GM23248 (cell line): ENCODE data around the gene ANKRD62. TPM values are rescaled to one million over a fixed set of nuclear protein-coding genes. Genes with fewer than 3 reads are reported as not detected.

Source experiments
- DNase-seq: peaks from one replicate; pipeline ENCODE4 v3.0.0-alpha.2; 2015
- H2AFZ ChIP-seq: fragments of 200-600 bp; sonication (generic); 2 replicates; pipeline ENCODE4 v1.6.1; 2016; ENCODE audit warnings: antibody characterized with exemption
- H3F3A ChIP-seq: fragments of 200-600 bp; sonication (generic); 2 replicates; pipeline ENCODE4 v1.6.1; 2016; ENCODE audit warnings: mild to moderate bottlenecking, antibody characterized with exemption, mixed run types; ENCODE audit not compliant: insufficient read depth
- H3K27ac ChIP-seq: fragments of 200-600 bp; sonication (generic); 2 replicates; pipeline ENCODE4 v1.5.1; 2016; ENCODE audit warnings: mild to moderate bottlenecking
- H3K27me3 ChIP-seq: fragments of 200-600 bp; sonication (generic); replicated peaks from 2 replicates; pipeline ENCODE4 v1.6.1; 2016; ENCODE audit warnings: mild to moderate bottlenecking; ENCODE audit not compliant: insufficient read depth
- H3K36me3 ChIP-seq: fragments of 200-600 bp; sonication (generic); 2 replicates; pipeline ENCODE4 v1.6.1; 2016; ENCODE audit warnings: low read depth, mild to moderate bottlenecking
- H3K4me1 ChIP-seq: fragments of 200-600 bp; sonication (generic); 2 replicates; pipeline ENCODE4 v1.6.1; 2016; ENCODE audit warnings: mild to moderate bottlenecking; ENCODE audit not compliant: insufficient read depth
- H3K4me2 ChIP-seq: fragments of 200-600 bp; sonication (generic); one replicate; pipeline ENCODE4 v1.6.1; 2016; ENCODE audit warnings: mild to moderate bottlenecking; ENCODE audit not compliant: unreplicated experiment
- H3K4me3 ChIP-seq: fragments of 200-600 bp; sonication (generic); 2 replicates; pipeline ENCODE4 v1.5.1; 2016; ENCODE audit warnings: mild to moderate bottlenecking
- H3K79me2 ChIP-seq: fragments of 200-600 bp; sonication (generic); 2 replicates; pipeline ENCODE4 v1.6.1; 2016; ENCODE audit warnings: mild to moderate bottlenecking; ENCODE audit not compliant: insufficient read depth
- H3K9ac ChIP-seq: fragments of 200-600 bp; sonication (generic); 2 replicates; pipeline ENCODE4 v1.6.1; 2016; ENCODE audit warnings: mild to moderate bottlenecking
- H3K9me2 ChIP-seq: fragments of 200-600 bp; sonication (generic); 2 replicates; pipeline ENCODE4 v1.6.1; 2016; ENCODE audit warnings: mixed run types, mild to moderate bottlenecking, moderate library complexity; ENCODE audit not compliant: insufficient read depth
- H3K9me3 ChIP-seq: fragments of 200-600 bp; sonication (generic); one replicate; pipeline ENCODE4 v1.6.1; 2017; ENCODE audit warnings: low read depth
- H4K20me1 ChIP-seq: fragments of 200-600 bp; sonication (generic); 2 replicates; pipeline ENCODE4 v1.6.0; 2016; ENCODE audit not compliant: insufficient read depth
- EZH2 ChIP-seq: fragments of 200-600 bp; sonication (generic); IDR thresholded peaks from 2 replicates; pipeline ENCODE4 v1.6.1; 2018; ENCODE audit warnings: antibody characterized with exemption, mild to moderate bottlenecking; ENCODE audit not compliant: insufficient read depth, poor library complexity, severe bottlenecking
- EZH2phosphoT487 ChIP-seq: fragments of 200-600 bp; sonication (generic); IDR thresholded peaks from 2 replicates; pipeline ENCODE4 v1.6.1; 2018; ENCODE audit warnings: antibody characterized with exemption, moderate library complexity, mild to moderate bottlenecking, low read depth; ENCODE audit not compliant: insufficient read depth
- WGBS, 2 experiments: methylation state at CpG; one replicate each; pipeline ENCODE4 v1.1.6; 2015 to 2017; ENCODE audit warnings: low lambda C conversion rate in 2 of 2, low coverage in 1 of 2; ENCODE audit errors: missing lambda C conversion rate in 2 of 2; 5-methylcytosine and 5-hydroxymethylcytosine counted together
- in situ Hi-C: fragments of 300-500 bp; cut with MboI; formaldehyde crosslinking; loops from 2 replicates; pipeline ENCODE4 v1.15.0; 2020
- polyA plus RNA-seq: library from polyadenylated mRNA; unstranded; fragments of >200 nt; fragmentation: Nextera tagmentation; extraction: Ambion mirVana; gene quantifications from 2 replicates; pipeline ENCODE4 v1.2.1, GENCODE V29; 2016
- total RNA-seq: library from RNA; depleted of rRNA; stranded (reverse); fragments of >200 nt; shearing (Covaris generic); gene quantifications from 2 replicates; pipeline ENCODE4 v1.2.3, GENCODE V29; 2014

ANKRD62 gene
- total and polyA plus RNA-seq, 2 experiments from 2014 or later = not detected

DNA sequence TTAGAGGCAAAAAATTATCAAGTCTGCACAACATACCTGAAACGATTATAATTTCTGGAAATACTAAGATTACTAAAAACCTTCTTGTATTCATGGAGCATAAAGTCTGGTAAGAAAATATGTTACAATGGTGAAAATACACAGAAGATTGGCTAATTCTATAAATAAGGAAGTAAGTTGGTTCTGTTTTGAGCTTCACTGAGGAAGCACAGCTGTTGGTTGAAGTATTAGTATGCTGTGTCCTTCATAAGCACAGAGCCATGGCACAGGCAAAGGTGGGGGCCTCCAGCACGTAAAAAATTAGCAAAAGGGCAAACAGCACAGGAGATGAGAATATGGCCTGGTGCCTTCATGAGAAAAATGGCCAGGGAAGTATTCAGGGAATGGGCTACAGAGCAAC is 40.4 kb upstream of the ANKRD62 start:
- H3K36me3 ChIP-seq = no peaks in the 10 kb centered on the region
- H3K9ac ChIP-seq = no peak overlapping the region
- in situ Hi-C loops = no loop called here
- no peak for DNase-seq
- peaks cover 9% of the 10 kb centered on the region; the same call in 1 of the 2 replicates for H3K4me1 ChIP-seq
- TF ChIP-seq EZH2phosphoT487 (no peak), EZH2 (no peak)
- H4K20me1 ChIP-seq = no peaks in the 10 kb centered on the region
- H3K4me2 ChIP-seq = no peak overlapping the region
- H3K27ac ChIP-seq = no peak overlapping the region
- no peaks in the 10 kb centered on the region for H3K9me3 ChIP-seq
- H3K9me2 ChIP-seq = no peaks in the 10 kb centered on the region
- H3K79me2 ChIP-seq = no peaks in the 10 kb centered on the region
- peaks cover 5% of the 10 kb centered on the region; the same call in 1 of the 2 replicates for H3K27me3 ChIP-seq
- 47 to 49% methylated on average over 2 of the region's 2 CpGs for WGBS, 2 experiments
- H3K4me3 ChIP-seq = no peak overlapping the region
- H2AFZ ChIP-seq = no peak overlapping the region
- H3F3A ChIP-seq = no peaks in the 10 kb centered on the region

DNA sequence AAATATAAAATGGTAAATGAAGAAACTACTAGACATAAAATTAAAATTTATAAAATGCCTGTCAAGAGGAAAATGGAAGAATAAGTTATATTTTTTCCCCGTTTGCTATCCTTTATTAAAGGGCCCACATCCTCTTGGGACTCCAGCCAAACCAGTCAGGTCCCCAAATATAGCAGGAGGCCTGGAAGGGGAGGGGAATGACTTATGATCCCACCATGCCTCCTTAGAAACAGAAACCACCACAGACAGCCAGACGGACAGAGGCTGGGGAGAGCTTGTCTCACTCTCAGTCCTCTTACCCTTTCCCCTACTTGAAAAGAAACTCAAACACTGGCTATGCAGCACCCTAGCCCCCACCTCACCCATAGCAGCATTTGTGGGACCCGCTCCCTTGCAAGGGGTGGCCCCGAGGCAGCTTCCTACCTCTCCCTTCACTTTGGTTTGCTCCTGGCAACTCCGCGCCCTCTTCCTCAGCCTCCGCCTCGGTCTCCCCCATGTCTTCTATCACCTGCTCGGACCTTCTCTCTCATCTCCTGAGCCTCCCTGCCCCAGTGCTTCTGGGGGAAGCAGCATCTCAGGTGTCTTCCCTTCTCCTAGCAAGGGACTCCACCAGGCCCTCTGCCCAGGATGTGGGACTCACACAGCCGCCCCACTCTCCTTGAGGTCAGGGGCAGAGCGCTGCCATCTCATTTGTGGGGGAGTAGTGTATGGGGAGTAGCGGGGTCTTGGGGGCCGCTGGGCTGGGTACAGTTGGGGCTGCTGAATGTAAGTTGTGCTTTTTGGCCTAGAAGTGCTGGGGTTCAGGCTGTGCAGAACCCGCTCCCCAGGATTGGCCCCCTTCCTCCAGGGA is 37.4 kb upstream of the ANKRD62 start:
- Histone ChIP-seq H3K36me3 (no peaks in the 10 kb centered on the region), H3F3A (no peaks in the 10 kb centered on the region), H3K27ac (no peak overlapping the region), H3K4me2 (no peak overlapping the region), H3K9me2 (no peaks in the 10 kb centered on the region), H3K9ac (no peak overlapping the region), H3K9me3 (no peaks in the 10 kb centered on the region), H4K20me1 (no peaks in the 10 kb centered on the region), H3K27me3 (peaks cover 5% of the 10 kb centered on the region; the same call in 1 of the 2 replicates), H3K4me3 (no peak overlapping the region), H3K4me1 (no peaks in the 10 kb centered on the region), H3K79me2 (no peaks in the 10 kb centered on the region), H2AFZ (no peak overlapping the region)
- in situ Hi-C loops = no loop called here
- 67 to 78% methylated on average over 13 to 14 of the region's 14 CpGs for WGBS, 2 experiments
- TF ChIP-seq EZH2 (no peak), EZH2phosphoT487 (no peak)
- no peak for DNase-seq

DNA sequence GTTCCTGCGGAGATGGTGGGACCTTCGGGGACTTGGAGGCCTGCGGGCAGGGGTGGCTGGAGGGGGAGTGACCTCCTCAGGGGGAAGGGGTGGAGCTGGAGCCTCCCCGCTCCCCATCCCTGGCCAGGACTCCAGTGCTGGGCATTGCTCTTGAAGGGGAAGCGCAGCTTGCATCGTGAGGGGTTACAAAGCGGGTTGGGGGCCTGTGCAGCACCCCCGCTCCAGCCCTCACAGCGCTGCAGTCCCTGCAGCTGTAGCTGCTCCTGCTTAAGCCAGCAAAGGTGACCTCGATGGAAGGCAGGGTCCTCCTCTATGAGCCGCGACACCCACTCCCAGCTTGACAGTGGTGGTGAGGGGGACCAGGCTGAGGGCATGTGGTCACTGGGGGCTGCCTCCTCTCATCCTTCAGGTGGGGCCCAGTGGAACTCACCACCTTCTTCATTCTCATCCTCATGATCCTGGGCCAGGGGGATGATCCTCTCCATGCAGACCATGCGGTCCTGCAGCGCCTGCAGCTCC is 36.7 kb upstream of the ANKRD62 start:
- H2AFZ ChIP-seq = no peak overlapping the region
- no peaks in the 10 kb centered on the region for H3K4me1 ChIP-seq
- no peak overlapping the region for H3K4me3 ChIP-seq
- in situ Hi-C loops = no loop called here
- H3K9ac ChIP-seq = no peak overlapping the region
- H3K36me3 ChIP-seq = no peaks in the 10 kb centered on the region
- H4K20me1 ChIP-seq = no peaks in the 10 kb centered on the region
- H3K4me2 ChIP-seq = no peak overlapping the region
- TF ChIP-seq EZH2phosphoT487 (no peak), EZH2 (no peak)
- H3K27ac ChIP-seq = no peak overlapping the region
- H3K79me2 ChIP-seq = no peaks in the 10 kb centered on the region
- no peak for DNase-seq
- WGBS, 2 experiments = 76 to 79% methylated on average over 10 to 14 of the region's 14 CpGs
- H3K9me3 ChIP-seq = no peaks in the 10 kb centered on the region
- no peaks in the 10 kb centered on the region for H3K9me2 ChIP-seq
- no peaks in the 10 kb centered on the region for H3K27me3 ChIP-seq
- no peaks in the 10 kb centered on the region for H3F3A ChIP-seq

DNA sequence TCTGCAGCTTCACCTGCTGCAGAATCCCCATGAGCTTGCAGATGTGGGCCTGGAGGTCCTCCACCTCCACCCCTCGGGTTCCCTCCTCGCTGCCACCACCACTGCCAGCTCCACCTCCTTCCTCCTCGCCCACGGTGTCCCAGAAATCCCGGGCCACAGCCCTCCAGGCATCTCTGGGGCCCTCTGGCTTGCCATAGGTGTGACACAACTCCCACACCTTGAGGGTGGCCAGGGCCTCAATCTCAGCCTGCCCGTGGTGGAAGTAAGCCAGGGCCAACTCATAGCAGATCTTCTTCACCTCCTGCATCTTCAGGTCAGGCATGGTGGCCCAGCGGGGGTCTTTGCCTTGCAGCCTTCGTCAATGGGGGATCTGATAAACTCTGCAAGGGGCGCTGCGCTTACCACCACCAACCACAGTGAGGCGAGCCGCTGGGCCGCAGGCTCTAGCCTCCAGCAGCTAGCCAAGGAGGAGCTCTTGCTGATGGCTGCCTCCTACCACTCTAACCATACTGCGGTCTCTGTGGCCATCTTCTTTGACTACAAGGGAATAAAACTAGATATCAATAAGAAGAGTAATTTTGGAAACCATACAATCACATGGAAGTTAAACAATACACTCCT is 36.1 kb upstream of the ANKRD62 start:
- no peaks in the 10 kb centered on the region for H3K9me3 ChIP-seq
- H4K20me1 ChIP-seq = no peaks in the 10 kb centered on the region
- H3K79me2 ChIP-seq = no peaks in the 10 kb centered on the region
- no peak overlapping the region for H3K9ac ChIP-seq
- no peaks in the 10 kb centered on the region for H3F3A ChIP-seq
- H3K4me3 ChIP-seq = no peak overlapping the region
- no peak for DNase-seq
- H3K27ac ChIP-seq = no peak overlapping the region
- H3K9me2 ChIP-seq = no peaks in the 10 kb centered on the region
- no peaks in the 10 kb centered on the region for H3K27me3 ChIP-seq
- no peaks in the 10 kb centered on the region for H3K4me1 ChIP-seq
- no peaks in the 10 kb centered on the region for H3K36me3 ChIP-seq
- in situ Hi-C loops = no loop called here
- no peak for TF ChIP-seq EZH2phosphoT487
- no peak for TF ChIP-seq EZH2
- 69% methylated on average over 14 of the region's 14 CpGs for WGBS, 2 experiments
- H3K4me2 ChIP-seq = no peak overlapping the region
- no peak overlapping the region for H2AFZ ChIP-seq
